VCaP (cell line): ENCODE measurements around the gene COASY.
"Not testable (repeated sequence)": the region's sequence is repeated elsewhere in the genome, so short reads cannot be mapped to it uniquely, and the experiment has no call there.

Experiments used
- H3K27ac ChIP-seq: fragments of 450-650 bp; 2 replicates; pipeline ENCODE4 v1.5.1; 2017
- TF ChIP-seq, protein P1 (sequence below): fragments of 450-650 bp; conservative IDR thresholded peaks from 2 replicates; pipeline ENCODE4 v1.5.1; 2017; ENCODE audit warnings: mild to moderate bottlenecking, moderate library complexity

COASY gene

DNA sequence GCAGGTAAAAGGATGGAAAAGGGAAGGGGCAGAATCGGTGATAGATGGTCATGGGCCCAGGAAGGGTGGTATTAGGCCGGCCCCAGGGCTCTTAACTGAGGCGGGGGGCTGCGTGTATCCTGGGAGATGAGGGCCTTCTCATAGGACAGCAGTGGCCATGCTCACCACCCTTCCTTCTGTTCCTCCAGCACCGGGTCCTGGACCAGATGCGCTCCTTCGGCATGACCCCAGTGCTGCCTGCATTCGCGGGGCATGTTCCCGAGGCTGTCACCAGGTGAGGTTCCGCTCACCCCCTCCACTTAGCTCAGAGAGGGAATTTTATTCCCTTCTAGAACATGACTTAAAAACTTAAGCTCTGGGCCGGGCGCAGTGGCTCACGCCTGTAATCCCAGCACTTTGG is 23.5 kb upstream of the COASY start:
- H3K27ac ChIP-seq: no peak overlapping the region
- TF ChIP-seq, protein P1, sequence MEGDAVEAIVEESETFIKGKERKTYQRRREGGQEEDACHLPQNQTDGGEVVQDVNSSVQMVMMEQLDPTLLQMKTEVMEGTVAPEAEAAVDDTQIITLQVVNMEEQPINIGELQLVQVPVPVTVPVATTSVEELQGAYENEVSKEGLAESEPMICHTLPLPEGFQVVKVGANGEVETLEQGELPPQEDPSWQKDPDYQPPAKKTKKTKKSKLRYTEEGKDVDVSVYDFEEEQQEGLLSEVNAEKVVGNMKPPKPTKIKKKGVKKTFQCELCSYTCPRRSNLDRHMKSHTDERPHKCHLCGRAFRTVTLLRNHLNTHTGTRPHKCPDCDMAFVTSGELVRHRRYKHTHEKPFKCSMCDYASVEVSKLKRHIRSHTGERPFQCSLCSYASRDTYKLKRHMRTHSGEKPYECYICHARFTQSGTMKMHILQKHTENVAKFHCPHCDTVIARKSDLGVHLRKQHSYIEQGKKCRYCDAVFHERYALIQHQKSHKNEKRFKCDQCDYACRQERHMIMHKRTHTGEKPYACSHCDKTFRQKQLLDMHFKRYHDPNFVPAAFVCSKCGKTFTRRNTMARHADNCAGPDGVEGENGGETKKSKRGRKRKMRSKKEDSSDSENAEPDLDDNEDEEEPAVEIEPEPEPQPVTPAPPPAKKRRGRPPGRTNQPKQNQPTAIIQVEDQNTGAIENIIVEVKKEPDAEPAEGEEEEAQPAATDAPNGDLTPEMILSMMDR: no peak

DNA sequence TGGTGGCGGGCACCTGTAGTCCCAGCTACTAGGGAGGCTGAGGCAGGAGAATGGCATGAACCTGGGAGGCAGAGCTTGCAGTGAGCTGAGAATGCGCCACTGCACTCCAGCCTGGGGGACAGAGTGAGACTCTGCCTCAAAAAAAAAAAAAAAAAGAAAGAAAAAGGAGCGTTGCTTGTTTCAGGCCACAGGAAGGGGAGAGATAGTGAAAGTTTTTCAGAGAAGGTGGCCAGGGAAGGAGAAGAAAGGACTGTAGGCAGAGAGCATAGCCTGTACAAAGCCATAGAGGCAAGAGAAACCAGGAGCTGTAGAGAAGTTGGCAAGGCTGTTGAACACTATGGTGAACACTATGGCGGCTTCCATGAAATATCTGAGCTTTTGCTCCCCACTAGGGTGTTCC is 21.4 kb upstream of the COASY start:
- H3K27ac ChIP-seq: not testable (repeated sequence)

DNA sequence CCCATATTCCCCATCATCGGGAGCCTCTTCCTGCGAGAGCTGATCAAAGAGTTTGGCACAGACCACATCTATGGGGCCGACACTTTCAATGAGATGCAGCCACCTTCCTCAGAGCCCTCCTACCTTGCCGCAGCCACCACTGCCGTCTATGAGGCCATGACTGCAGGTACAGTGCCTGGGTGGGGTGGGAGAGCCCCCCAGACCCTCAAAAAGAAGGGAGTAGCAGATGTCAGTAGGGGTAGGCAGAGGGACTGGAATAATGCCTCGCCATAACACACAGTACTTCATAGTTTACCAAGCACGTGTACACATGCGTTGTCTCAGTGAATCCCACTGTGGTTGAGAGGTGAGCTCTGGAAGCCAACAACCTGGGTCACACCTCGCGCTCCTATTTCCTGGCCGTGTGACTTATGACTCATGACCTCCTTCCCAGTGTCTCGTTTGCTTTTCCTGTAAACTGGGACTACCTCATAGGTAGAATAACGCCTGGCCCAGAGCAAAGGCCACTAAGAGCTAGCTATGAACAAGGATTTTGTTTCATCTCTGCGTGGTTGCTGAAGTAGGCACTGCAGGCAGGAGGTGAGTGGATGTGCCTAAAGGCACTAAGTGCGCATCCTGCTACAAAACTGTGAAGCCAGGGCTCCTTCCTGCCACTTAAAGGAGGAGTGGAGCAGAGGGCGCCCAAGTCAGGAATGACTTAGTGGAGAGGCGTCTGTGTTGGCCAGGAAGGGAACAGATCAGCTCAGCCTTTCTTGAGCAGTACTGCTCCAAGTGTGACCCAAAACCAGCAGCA is 20.7 kb upstream of the COASY start:
- peak overlapping the region; percentile 10; the same call in 1 of the 2 replicates for H3K27ac ChIP-seq
- TF ChIP-seq, protein P1: no peak

DNA sequence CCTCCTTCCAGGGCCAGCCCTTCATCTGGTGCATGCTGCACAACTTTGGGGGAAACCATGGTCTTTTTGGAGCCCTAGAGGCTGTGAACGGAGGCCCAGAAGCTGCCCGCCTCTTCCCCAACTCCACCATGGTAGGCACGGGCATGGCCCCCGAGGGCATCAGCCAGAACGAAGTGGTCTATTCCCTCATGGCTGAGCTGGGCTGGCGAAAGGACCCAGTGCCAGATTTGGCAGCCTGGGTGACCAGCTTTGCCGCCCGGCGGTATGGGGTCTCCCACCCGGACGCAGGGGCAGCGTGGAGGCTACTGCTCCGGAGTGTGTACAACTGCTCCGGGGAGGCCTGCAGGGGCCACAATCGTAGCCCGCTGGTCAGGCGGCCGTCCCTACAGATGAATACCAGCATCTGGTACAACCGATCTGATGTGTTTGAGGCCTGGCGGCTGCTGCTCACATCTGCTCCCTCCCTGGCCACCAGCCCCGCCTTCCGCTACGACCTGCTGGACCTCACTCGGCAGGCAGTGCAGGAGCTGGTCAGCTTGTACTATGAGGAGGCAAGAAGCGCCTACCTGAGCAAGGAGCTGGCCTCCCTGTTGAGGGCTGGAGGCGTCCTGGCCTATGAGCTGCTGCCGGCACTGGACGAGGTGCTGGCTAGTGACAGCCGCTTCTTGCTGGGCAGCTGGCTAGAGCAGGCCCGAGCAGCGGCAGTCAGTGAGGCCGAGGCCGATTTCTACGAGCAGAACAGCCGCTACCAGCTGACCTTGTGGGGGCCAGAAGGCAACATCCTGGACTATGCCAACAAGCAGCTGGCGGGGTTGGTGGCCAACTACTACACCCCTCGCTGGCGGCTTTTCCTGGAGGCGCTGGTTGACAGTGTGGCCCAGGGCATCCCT is 18.5 kb upstream of the COASY start:
- TF ChIP-seq, protein P1: no peak
- H3K27ac ChIP-seq: no peak overlapping the region

DNA sequence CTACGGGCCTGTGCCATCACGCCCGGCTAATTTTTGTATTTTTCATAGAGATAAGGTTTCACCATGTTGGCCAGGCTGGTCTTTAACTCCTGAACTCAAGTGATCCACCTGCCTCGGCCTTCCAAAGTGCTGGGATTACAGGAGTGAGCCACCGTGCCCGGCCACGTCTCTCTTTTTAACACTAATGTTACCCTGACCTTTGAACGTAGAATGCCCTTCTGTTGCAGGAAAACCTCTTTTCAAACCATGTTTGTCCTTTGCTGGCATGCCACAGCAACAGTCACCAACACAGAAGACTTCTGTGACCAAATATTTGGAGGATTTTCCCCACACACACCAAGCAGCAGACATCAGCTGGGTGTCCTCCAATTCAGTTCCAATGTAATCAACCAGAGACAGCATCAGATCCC is 17.1 kb upstream of the COASY start:
- no peak overlapping the region for H3K27ac ChIP-seq
- TF ChIP-seq, protein P1: no peak

DNA sequence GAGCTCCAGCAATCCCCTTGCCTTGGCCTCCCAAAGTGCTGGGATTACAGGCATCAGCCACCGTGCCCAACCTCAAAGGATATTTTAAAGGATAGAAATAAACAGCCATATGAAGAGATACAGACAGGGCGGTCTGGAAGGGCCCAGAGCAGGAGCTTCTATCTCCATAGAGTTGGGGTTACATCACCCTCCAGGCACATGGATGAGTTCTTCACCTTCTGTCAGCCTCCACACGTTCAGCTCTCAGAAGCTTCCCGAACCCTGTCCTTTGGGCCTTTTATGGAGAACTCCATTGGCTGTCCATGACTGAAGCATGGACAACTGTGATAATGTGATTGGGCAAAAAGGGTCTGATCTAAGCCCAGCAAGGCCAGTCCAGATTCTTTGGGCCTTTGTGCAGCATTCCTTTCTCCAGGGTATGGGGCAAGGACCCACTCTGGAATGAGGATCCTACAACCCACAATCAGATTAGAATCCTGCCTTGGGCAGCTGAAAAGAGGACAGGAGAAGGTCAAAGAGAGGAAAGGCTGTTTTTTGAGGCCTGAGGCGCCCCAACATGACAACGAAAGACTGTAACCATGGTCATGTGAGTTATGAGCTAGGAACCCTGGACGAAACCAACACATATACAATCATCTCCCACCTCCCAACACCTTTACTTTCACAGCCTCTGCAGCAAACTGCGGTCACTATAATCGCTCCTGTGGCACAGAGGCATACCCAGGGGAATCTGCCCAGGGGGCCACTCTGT is 16.0 kb upstream of the COASY start:
- H3K27ac ChIP-seq: not testable (repeated sequence)

DNA sequence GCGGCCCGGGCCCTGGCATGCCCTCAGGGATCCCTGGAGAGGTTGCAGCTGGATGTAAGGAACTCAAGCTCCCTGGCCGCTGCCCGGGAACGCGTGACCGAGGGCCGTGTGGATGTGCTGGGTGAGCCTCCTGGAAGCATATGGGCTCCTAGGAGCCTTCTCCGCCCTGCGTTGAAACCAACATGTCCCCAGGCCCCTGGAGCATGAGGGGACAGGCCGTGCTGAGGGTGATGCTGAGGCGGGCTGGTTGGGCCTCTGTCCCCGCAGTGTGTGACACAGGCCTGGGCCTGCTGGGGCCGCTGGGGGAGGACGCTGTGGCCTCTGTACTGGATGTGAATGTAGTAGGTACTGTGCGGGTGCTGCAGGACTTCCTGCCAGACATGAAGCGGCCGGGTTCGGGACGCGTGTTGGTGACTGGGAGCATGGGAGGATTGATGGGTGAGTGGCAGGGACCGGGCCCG is 14.9 kb upstream of the COASY start:
- TF ChIP-seq, protein P1: no peak
- H3K27ac ChIP-seq: no peak overlapping the region

DNA sequence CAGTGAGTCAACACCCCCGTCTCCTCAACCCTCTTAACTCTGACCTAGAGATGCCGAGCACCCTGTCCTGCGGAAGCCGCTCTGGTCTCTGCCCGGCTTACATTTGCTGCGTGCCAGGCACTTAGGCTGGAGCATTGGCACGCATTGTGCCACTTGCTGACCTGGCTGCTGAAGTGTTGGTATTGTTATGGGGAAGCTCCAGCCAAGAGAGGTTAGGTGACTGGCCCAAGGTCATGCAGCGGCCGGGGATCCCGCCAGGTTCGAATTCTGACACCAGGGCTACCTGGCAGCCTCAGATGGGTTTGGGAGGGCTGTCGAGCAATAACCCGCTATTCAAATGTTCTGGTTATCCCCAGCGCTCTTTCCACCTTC is 14.3 kb upstream of the COASY start:
- TF ChIP-seq, protein P1: no peak

More for the DNA sequence above, 14.3 kb upstream of the COASY start:
- H3K27ac ChIP-seq: peak overlapping the region; percentile 40; the same call in 1 of the 2 replicates
